HepG2 (cell line): Measurements from ENCODE around the gene ATP5MK. TPM values are rescaled to one million over a fixed set of nuclear protein-coding genes. Genes with fewer than 3 reads are reported as not detected.

Experiments used
- EZH2 ChIP-seq: conservative IDR thresholded peaks from 2 replicates; pipeline ENCODE4 v1.6.1; 2012; ENCODE audit warnings: mild to moderate bottlenecking, low read depth, low read length, moderate library complexity
- HNRNPH1 ChIP-seq: fragments of 200-400 bp; formaldehyde crosslinking; optimal IDR thresholded peaks from 2 replicates; pipeline ENCODE3; 2017; ENCODE audit warnings: mild to moderate bottlenecking, low read depth, low read length
- IRF2 ChIP-seq: IDR thresholded peaks from 2 replicates; pipeline ENCODE4 v1.6.1; 2018; ENCODE audit warnings: missing genetic modification reagents, missing compliant biosample characterization
- JUNB ChIP-seq: sonication (generic); formaldehyde crosslinking; IDR thresholded peaks from 2 replicates; pipeline ENCODE4 v1.8.0; 2022; ENCODE audit warnings: missing genetic modification reagents, mild to moderate bottlenecking, borderline replicate concordance
- MAFF ChIP-seq: IDR thresholded peaks from 2 replicates; pipeline ENCODE4 v1.6.1; 2011; ENCODE audit warnings: low read depth, low read length, improper control_type of control experiment
- MED13 ChIP-seq: sonication (generic); formaldehyde crosslinking; IDR thresholded peaks from 2 replicates; pipeline ENCODE4 v1.5.0; 2020; ENCODE audit warnings: missing genetic modification reagents
- NFYC ChIP-seq: IDR thresholded peaks from 2 replicates; pipeline ENCODE4 v1.6.1; 2016; ENCODE audit warnings: missing genetic modification reagents, missing compliant biosample characterization
- PAWR ChIP-seq: sonication (generic); formaldehyde crosslinking; IDR thresholded peaks from 2 replicates; pipeline ENCODE4 v1.4.0; 2020; ENCODE audit warnings: missing genetic modification reagents, mild to moderate bottlenecking, borderline replicate concordance
- PITX1 ChIP-seq: sonication (generic); formaldehyde crosslinking; IDR thresholded peaks from 2 replicates; pipeline ENCODE4 v1.5.1; 2020; ENCODE audit warnings: mild to moderate bottlenecking, missing genetic modification reagents
- SMC3 ChIP-seq: IDR thresholded peaks from 2 replicates; pipeline ENCODE4 v1.6.1; 2011; ENCODE audit warnings: low read length, improper control_type of control experiment
- SRSF9 ChIP-seq: fragments of 200-400 bp; formaldehyde crosslinking; IDR thresholded peaks from 2 replicates; pipeline ENCODE4 v1.6.1; 2018; ENCODE audit warnings: borderline replicate concordance, mild to moderate bottlenecking, low read depth, low read length; ENCODE audit not compliant: insufficient read depth, poor library complexity, severe bottlenecking
- THAP11 ChIP-seq: IDR thresholded peaks from 2 replicates; pipeline ENCODE4 v1.6.1; 2016; ENCODE audit warnings: missing biosample characterization, missing genetic modification reagents
- ZNF296 ChIP-seq: sonication (generic); formaldehyde crosslinking; conservative IDR thresholded peaks from 2 replicates; pipeline ENCODE4 v1.5.0; 2020; ENCODE audit warnings: mild to moderate bottlenecking, missing genetic modification reagents
- ZNF337 ChIP-seq: sonication (generic); formaldehyde crosslinking; IDR thresholded peaks from 2 replicates; pipeline ENCODE4 v1.5.1; 2020; ENCODE audit warnings: missing genetic modification reagents, low read depth, mild to moderate bottlenecking, borderline replicate concordance
- ZNF446 ChIP-seq: sonication (generic); formaldehyde crosslinking; IDR thresholded peaks from 2 replicates; pipeline ENCODE4 v1.5.0; 2020; ENCODE audit warnings: mild to moderate bottlenecking, missing genetic modification reagents
- ZNF550 ChIP-seq: sonication (generic); formaldehyde crosslinking; IDR thresholded peaks from 2 replicates; pipeline ENCODE4 v1.4.0; 2020; ENCODE audit warnings: mild to moderate bottlenecking, missing genetic modification reagents, borderline replicate concordance
- ZNF891 ChIP-seq: sonication (generic); formaldehyde crosslinking; IDR thresholded peaks from 2 replicates; pipeline ENCODE4 v1.5.0; 2020; ENCODE audit warnings: mild to moderate bottlenecking, missing genetic modification reagents
- polyA plus RNA-seq, 8 experiments: library from polyadenylated mRNA; depleted of rRNA in 3 of 8; stranded (reverse) in 7 of 8; unstranded in 1 of 8; fragments of >200 nt; fragmentation: Illumina TruSeq in 4 of 8; extraction: Trizol in 4 of 8; gene quantifications; 2 replicates each; pipeline versions ENCODE4 v1.2.1 to v1.2.3, GENCODE V29; 2011 to 2016; ENCODE audit warnings: low read depth in 4 of 8, missing spikeins in 1 of 8, mixed read lengths in 1 of 8; ENCODE audit not compliant: insufficient read depth in 1 of 8
- total RNA-seq, 5 experiments: library from RNA; depleted of rRNA; stranded (reverse); fragments of >200 nt; fragmentation: Illumina TruSeq; extraction: Trizol; gene quantifications; 2 replicates each; pipeline ENCODE4 v1.2.3, GENCODE V29; 2016; ENCODE audit warnings: low read depth in 1 of 5
- TF ChIP-seq, protein P1 (sequence below): sonication (generic); formaldehyde crosslinking; IDR thresholded peaks from 2 replicates; pipeline ENCODE4 v1.8.1; 2023; ENCODE audit warnings: mild to moderate bottlenecking, inconsistent platforms, moderate library complexity, missing genetic modification reagents, borderline replicate concordance
- TF ChIP-seq, protein P2 (sequence below): sonication (generic); formaldehyde crosslinking; IDR thresholded peaks from 2 replicates; pipeline ENCODE4 v1.4.0; 2020; ENCODE audit warnings: missing genetic modification reagents, low read depth, mild to moderate bottlenecking, borderline replicate concordance
- TF ChIP-seq, protein P3 (sequence below): IDR thresholded peaks from 2 replicates; pipeline ENCODE4 v1.6.1; 2016
- TF ChIP-seq, protein P4 (sequence below): sonication (generic); formaldehyde crosslinking; IDR thresholded peaks from 2 replicates; pipeline ENCODE4 v1.5.1; 2020; ENCODE audit warnings: mild to moderate bottlenecking, missing genetic modification reagents, borderline replicate concordance
- TF ChIP-seq, protein P5 (sequence below): sonication (generic); formaldehyde crosslinking; IDR thresholded peaks from 2 replicates; pipeline ENCODE4 v1.4.0; 2020; ENCODE audit warnings: missing genetic modification reagents
- TF ChIP-seq, protein P6 (sequence below): sonication (generic); IDR thresholded peaks from 2 replicates; pipeline ENCODE4 v1.6.1; 2016; ENCODE audit warnings: low read depth, borderline replicate concordance

ATP5MK gene
- total and polyA plus RNA-seq, 2 of the 13 experiments (the other 11 are each of a cell fraction or from before 2014, with no cell fraction given) = 312 to 517 TPM

DNA sequence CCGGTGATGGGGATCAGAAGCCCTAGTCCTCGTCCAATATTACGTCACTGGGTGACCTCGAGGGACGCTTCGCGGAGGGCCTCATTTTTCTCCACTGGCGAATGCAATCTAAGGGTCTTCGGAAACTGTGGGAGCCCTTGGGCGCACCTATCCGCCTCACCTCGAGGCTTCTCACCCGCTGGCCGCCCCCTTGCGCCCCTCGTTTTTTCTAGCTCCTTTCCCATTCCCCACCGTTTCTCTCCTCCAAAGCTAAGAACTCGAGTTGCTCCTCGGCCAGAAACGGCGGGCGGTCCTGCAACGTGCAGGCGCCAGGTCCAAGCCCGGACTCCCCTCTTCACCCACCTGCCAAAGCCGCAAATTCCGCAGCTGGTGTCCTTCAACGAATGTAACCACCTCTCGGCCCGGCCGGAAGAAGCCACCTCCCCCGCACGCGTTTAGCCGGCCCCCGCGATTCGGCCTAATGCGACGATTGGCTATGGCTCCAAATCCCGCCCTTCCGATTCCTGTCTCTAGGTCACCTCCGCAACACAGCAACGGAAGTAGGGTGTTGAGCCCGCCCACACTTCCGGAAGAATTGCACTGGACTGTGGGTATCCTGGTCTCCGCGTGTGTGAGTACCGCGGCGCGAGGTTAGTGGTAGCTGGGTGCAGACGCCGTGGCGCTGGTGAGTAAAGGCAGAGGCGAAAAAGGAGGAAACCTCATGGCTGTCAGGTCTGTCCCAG, at the start of gene ATP5MK, which contains the start of gene PDCD11 (continued):
- TF ChIP-seq, protein P1, sequence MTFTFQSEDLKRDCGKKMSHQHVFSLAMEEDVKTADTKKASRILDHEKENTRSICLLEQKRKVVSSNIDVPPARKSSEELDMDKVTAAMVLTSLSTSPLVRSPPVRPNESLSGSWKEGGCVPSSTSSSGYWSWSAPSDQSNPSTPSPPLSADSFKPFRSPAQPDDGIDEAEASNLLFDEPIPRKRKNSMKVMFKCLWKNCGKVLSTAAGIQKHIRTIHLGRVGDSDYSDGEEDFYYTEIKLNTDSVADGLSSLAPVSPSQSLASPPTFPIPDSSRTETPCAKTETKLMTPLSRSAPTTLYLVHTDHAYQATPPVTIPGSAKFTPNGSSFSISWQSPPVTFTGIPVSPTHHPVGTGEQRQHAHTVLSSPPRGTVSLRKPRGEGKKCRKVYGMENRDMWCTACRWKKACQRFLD (CRISPR knock-in tag) = no peak; the same call in 1 of the 2 replicates
- TF ChIP-seq, protein P2, sequence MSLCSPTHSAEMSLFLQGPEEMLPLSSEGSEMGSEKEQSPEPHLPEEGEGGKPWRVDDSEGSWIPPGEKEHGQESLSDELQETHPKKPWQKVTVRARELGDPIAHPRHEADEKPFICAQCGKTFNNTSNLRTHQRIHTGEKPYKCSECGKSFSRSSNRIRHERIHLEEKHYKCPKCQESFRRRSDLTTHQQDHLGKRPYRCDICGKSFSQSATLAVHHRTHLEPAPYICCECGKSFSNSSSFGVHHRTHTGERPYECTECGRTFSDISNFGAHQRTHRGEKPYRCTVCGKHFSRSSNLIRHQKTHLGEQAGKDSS (CRISPR knock-in tag) = no peak; the same call in 1 of the 2 replicates
- TF ChIP-seq PAWR (CRISPR knock-in tag) = no peak
- no peak for TF ChIP-seq SMC3
- peak; percentile 61; the same call in 1 of the 2 replicates for TF ChIP-seq ZNF446 (CRISPR knock-in tag)
- TF ChIP-seq IRF2 (CRISPR knock-in tag) = peak; percentile 48
- TF ChIP-seq, protein P3, sequence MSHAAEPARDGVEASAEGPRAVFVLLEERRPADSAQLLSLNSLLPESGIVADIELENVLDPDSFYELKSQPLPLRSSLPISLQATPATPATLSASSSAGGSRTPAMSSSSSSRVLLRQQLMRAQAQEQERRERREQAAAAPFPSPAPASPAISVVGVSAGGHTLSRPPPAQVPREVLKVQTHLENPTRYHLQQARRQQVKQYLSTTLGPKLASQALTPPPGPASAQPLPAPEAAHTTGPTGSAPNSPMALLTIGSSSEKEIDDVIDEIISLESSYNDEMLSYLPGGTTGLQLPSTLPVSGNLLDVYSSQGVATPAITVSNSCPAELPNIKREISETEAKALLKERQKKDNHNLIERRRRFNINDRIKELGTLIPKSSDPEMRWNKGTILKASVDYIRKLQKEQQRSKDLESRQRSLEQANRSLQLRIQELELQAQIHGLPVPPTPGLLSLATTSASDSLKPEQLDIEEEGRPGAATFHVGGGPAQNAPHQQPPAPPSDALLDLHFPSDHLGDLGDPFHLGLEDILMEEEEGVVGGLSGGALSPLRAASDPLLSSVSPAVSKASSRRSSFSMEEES (CRISPR knock-in tag) = peak; percentile 23; the same call in 1 of the 2 replicates
- TF ChIP-seq HNRNPH1 = no peak
- TF ChIP-seq, protein P4, sequence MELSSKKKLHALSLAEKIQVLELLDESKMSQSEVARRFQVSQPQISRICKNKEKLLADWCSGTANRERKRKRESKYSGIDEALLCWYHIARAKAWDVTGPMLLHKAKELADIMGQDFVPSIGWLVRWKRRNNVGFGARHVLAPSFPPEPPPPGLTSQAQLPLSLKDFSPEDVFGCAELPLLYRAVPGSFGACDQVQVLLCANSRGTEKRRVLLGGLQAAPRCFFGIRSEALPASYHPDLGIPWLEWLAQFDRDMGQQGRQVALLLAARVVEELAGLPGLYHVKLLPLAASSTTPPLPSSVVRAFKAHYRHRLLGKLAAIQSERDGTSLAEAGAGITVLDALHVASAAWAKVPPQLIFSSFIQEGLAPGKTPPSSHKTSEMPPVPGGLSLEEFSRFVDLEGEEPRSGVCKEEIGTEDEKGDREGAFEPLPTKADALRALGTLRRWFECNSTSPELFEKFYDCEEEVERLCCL (CRISPR knock-in tag) = no peak
- peak; percentile 94 for TF ChIP-seq THAP11 (CRISPR knock-in tag)
- TF ChIP-seq MED13 (CRISPR knock-in tag) = 0 out of 2 replicates have a peak, but pooled peaks have one; percentile 24
- TF ChIP-seq ZNF891 (CRISPR knock-in tag) = no peak; the same call in 1 of the 2 replicates
- TF ChIP-seq EZH2 = no peak
- TF ChIP-seq MAFF = no peak
- TF ChIP-seq NFYC (CRISPR knock-in tag) = peak; percentile 93
- TF ChIP-seq, protein P5, sequence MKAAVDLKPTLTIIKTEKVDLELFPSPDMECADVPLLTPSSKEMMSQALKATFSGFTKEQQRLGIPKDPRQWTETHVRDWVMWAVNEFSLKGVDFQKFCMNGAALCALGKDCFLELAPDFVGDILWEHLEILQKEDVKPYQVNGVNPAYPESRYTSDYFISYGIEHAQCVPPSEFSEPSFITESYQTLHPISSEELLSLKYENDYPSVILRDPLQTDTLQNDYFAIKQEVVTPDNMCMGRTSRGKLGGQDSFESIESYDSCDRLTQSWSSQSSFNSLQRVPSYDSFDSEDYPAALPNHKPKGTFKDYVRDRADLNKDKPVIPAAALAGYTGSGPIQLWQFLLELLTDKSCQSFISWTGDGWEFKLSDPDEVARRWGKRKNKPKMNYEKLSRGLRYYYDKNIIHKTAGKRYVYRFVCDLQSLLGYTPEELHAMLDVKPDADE (CRISPR knock-in tag) = no peak
- TF ChIP-seq ZNF337 (CRISPR knock-in tag) = no peak; the same call in 1 of the 2 replicates
- TF ChIP-seq PITX1 (CRISPR knock-in tag) = no peak
- no peak for TF ChIP-seq ZNF550 (CRISPR knock-in tag)
- no peak for TF ChIP-seq SRSF9
- peak; percentile 14; the same call in 1 of the 2 replicates for TF ChIP-seq JUNB (CRISPR knock-in tag)
- TF ChIP-seq, protein P6, sequence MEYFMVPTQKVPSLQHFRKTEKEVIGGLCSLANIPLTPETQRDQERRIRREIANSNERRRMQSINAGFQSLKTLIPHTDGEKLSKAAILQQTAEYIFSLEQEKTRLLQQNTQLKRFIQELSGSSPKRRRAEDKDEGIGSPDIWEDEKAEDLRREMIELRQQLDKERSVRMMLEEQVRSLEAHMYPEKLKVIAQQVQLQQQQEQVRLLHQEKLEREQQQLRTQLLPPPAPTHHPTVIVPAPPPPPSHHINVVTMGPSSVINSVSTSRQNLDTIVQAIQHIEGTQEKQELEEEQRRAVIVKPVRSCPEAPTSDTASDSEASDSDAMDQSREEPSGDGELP = peak; percentile 76
- no peak for TF ChIP-seq ZNF296 (CRISPR knock-in tag)
